GM23338 (cell line): Measurements from ENCODE around the gene PTPRN2. TPM values are rescaled to one million over a fixed set of nuclear protein-coding genes. Genes with fewer than 3 reads are reported as not detected.

ENCODE experiments used
- ATAC-seq: fragments of 200-7000 bp; cut with Tn5 transposase; 3 replicates; pipeline ENCODE4 v1.9.1; 2020
- DNase-seq: peaks from one replicate; pipeline ENCODE4 v3.0.0-alpha.2; 2015; ENCODE audit warnings: low spot score
- H2AFZ ChIP-seq: fragments of 200-600 bp; sonication (generic); 2 replicates; pipeline ENCODE4 v1.8.0; 2016; ENCODE audit warnings: antibody characterized with exemption, mild to moderate bottlenecking, moderate library complexity
- H3F3A ChIP-seq: fragments of 200-600 bp; sonication (generic); replicated peaks from 2 replicates; pipeline ENCODE4 v1.8.0; 2017; ENCODE audit warnings: antibody characterized with exemption, mixed run types, low read depth
- H3K27ac ChIP-seq: fragments of 200-600 bp; sonication (generic); 2 replicates; pipeline ENCODE4 v1.6.1; 2016; ENCODE audit warnings: low read depth
- H3K27me3 ChIP-seq: fragments of 200-600 bp; sonication (generic); 2 replicates; pipeline ENCODE4 v1.8.0; 2016; ENCODE audit warnings: mild to moderate bottlenecking, mixed run types, moderate library complexity; ENCODE audit not compliant: insufficient read depth
- H3K36me3 ChIP-seq: fragments of 200-600 bp; sonication (generic); 2 replicates; pipeline ENCODE4 v1.8.0; 2016; ENCODE audit warnings: mild to moderate bottlenecking; ENCODE audit not compliant: insufficient read depth
- H3K4me1 ChIP-seq: fragments of 200-600 bp; sonication (generic); 2 replicates; pipeline ENCODE4 v1.8.0; 2016; ENCODE audit warnings: mild to moderate bottlenecking, moderate library complexity; ENCODE audit not compliant: insufficient read depth
- H3K4me2 ChIP-seq: fragments of 200-600 bp; sonication (generic); 2 replicates; pipeline ENCODE4 v1.7.1; 2017; ENCODE audit warnings: mixed run types
- H3K4me3 ChIP-seq: fragments of 200-600 bp; sonication (generic); 2 replicates; pipeline ENCODE4 v1.6.1; 2016; ENCODE audit warnings: mixed run types
- H3K79me2 ChIP-seq: fragments of 200-600 bp; sonication (generic); replicated peaks from 2 replicates; pipeline ENCODE4 v1.8.0; 2017; ENCODE audit warnings: mild to moderate bottlenecking; ENCODE audit not compliant: insufficient read depth
- H3K9me2 ChIP-seq: fragments of 200-600 bp; sonication (generic); 2 replicates; pipeline ENCODE4 v1.8.0; 2017; ENCODE audit not compliant: insufficient read depth
- H4K20me1 ChIP-seq: fragments of 200-600 bp; sonication (generic); replicated peaks from 2 replicates; pipeline ENCODE4 v1.8.0; 2017; ENCODE audit warnings: mild to moderate bottlenecking; ENCODE audit not compliant: insufficient read depth
- H3K27ac Mint-ChIP-seq: 2 replicates; pipeline ENCODE4 v1.8.0; 2020; ENCODE audit warnings: inconsistent platforms, mild to moderate bottlenecking, moderate library complexity, mixed read lengths
- H3K27me3 Mint-ChIP-seq: 3 replicates; pipeline ENCODE4 v1.8.0; 2022; ENCODE audit warnings: low read depth, mild to moderate bottlenecking, moderate library complexity, mixed read lengths, inconsistent platforms; ENCODE audit not compliant: insufficient read depth, poor library complexity
- H3K36me3 Mint-ChIP-seq: 3 replicates; pipeline ENCODE4 v1.8.0; 2021; ENCODE audit warnings: low read depth, mild to moderate bottlenecking, inconsistent platforms, moderate library complexity, mixed read lengths
- H3K4me1 Mint-ChIP-seq: 3 replicates; pipeline ENCODE4 v1.8.0; 2020; ENCODE audit warnings: mild to moderate bottlenecking, inconsistent platforms, mixed read lengths
- H3K4me3 Mint-ChIP-seq: 3 replicates; pipeline ENCODE4 v1.8.0; 2021; ENCODE audit warnings: moderate library complexity, mild to moderate bottlenecking, inconsistent platforms, mixed read lengths
- H3K9me3 Mint-ChIP-seq: 3 replicates; pipeline ENCODE4 v1.8.0; 2020; ENCODE audit warnings: moderate library complexity, mild to moderate bottlenecking, inconsistent platforms, mixed read lengths
- CREB1 ChIP-seq: fragments of 250-450 bp; sonication (Bioruptor Pico); IDR thresholded peaks from 2 replicates; pipeline ENCODE4 v1.5.0; 2020; ENCODE audit warnings: low read depth, mild to moderate bottlenecking, moderate library complexity
- EZH2 ChIP-seq: fragments of 200-600 bp; sonication (generic); IDR thresholded peaks from one replicate; pipeline ENCODE4 v1.8.0; 2017; ENCODE audit warnings: antibody characterized with exemption, mild to moderate bottlenecking, low read depth; ENCODE audit not compliant: unreplicated experiment
- EZH2phosphoT487 ChIP-seq: fragments of 200-600 bp; sonication (generic); IDR thresholded peaks from one replicate; pipeline ENCODE4 v1.8.1; 2018; ENCODE audit warnings: antibody characterized with exemption; ENCODE audit not compliant: unreplicated experiment
- JUNB ChIP-seq: IDR thresholded peaks from one replicate; pipeline ENCODE4 v1.6.1; 2016; ENCODE audit warnings: antibody characterized with exemption; ENCODE audit not compliant: unreplicated experiment
- NANOG ChIP-seq: IDR thresholded peaks from 2 replicates; pipeline ENCODE4 v1.6.1; 2016; ENCODE audit warnings: antibody characterized with exemption, borderline replicate concordance
- POLR2AphosphoS5 ChIP-seq: IDR thresholded peaks from 2 replicates; pipeline ENCODE4 v1.6.1; 2016; ENCODE audit warnings: antibody characterized with exemption, low read depth
- STAT1 ChIP-seq: IDR thresholded peaks from one replicate; pipeline ENCODE4 v1.6.1; 2016; ENCODE audit warnings: antibody characterized with exemption; ENCODE audit not compliant: unreplicated experiment
- ZNF114 ChIP-seq: fragments of 250-450 bp; sonication (Bioruptor Pico); IDR thresholded peaks from 2 replicates; pipeline ENCODE4 v1.5.0; 2020; ENCODE audit warnings: mild to moderate bottlenecking, moderate library complexity
- ZNF331 ChIP-seq: fragments of 250-450 bp; sonication (Bioruptor Pico); IDR thresholded peaks from 2 replicates; pipeline ENCODE4 v1.5.0; 2020; ENCODE audit warnings: low read depth, mild to moderate bottlenecking, moderate library complexity
- polyA plus RNA-seq: library from polyadenylated mRNA; unstranded; fragments of >200 nt; fragmentation: Nextera tagmentation; extraction: Ambion mirVana; gene quantifications from 2 replicates; pipeline ENCODE4 v1.2.1, GENCODE V29; 2016
- total RNA-seq: library from RNA; depleted of rRNA; stranded (reverse); fragments of >200 nt; shearing (Covaris generic); gene quantifications from 2 replicates; pipeline ENCODE4 v1.2.3, GENCODE V29; 2014
- TF ChIP-seq, protein P1 (sequence below): fragments of 250-450 bp; sonication (Bioruptor Pico); IDR thresholded peaks from 2 replicates; pipeline ENCODE4 v1.5.0; 2020; ENCODE audit warnings: mild to moderate bottlenecking, moderate library complexity
- TF ChIP-seq, protein P2 (sequence below): IDR thresholded peaks from 2 replicates; pipeline ENCODE4 v1.6.1; 2016; ENCODE audit warnings: antibody characterized with exemption
- TF ChIP-seq, protein P3 (sequence below): IDR thresholded peaks from one replicate; pipeline ENCODE4 v1.6.1; 2018; ENCODE audit warnings: antibody characterized with exemption; ENCODE audit not compliant: unreplicated experiment
- TF ChIP-seq, protein P4 (sequence below), 2 experiments: fragments of 200-600 bp in 1 of 2; sonication (generic) in 1 of 2; conservative IDR thresholded peaks; 2 replicates each; pipeline versions ENCODE4 v1.5.1 to v1.6.1; 2016 to 2017; ENCODE audit warnings: antibody characterized with exemption in 2 of 2, low read depth in 2 of 2, mild to moderate bottlenecking in 2 of 2, moderate library complexity in 1 of 2

The PTPRN2 gene
- total and polyA plus RNA-seq, 2 experiments from 2014 or later, result 0.87 to 4.0 TPM

DNA sequence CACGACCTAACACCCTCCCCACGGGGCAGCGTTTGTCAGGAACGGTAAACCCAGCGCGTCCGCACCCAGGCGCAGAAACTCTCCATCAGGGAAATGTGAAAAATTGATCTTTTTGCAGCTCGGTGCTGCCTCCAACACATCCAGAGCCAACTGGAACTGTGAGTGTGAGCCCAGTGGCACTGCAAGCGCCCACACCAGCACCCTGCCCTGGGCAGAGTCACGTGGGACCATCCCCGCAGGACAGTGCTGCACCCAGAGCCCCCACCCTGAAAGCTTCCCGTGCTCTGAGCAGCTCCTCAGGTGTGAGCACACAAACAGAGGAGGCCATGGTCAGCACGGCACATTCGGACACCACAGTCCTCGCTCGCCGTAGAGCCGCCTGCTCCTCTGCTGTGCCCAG, 919.9 kb downstream of the PTPRN2 start:
- Histone ChIP-seq H3K9me2 (no peaks in the 10 kb centered on the region), H4K20me1 (no peaks in the 10 kb centered on the region), H3K79me2 (no peaks in the 10 kb centered on the region), H3K4me3 (no peak overlapping the region), H3K36me3 (no peaks in the 10 kb centered on the region), H3K4me1 (no peaks in the 10 kb centered on the region), H3F3A (no peaks in the 10 kb centered on the region), H3K27me3 (no peaks in the 10 kb centered on the region), H3K4me2 (no peak overlapping the region), H3K27ac (no peak overlapping the region), H2AFZ (no peak overlapping the region)
- Mint-ChIP-seq H3K36me3 (peaks cover 50% of the 10 kb centered on the region), H3K4me1 (no peaks in the 10 kb centered on the region), H3K27me3 (peaks cover 17% of the 10 kb centered on the region), H3K9me3 (peaks cover 98% of the 10 kb centered on the region), H3K27ac (no peak overlapping the region), H3K4me3 (no peak overlapping the region)
- no peak for DNase-seq
- ATAC-seq, result no peak
- no peak for TF ChIP-seq STAT1
- no peak for TF ChIP-seq CREB1 (CRISPR knock-in tag)
- TF ChIP-seq, protein P1, sequence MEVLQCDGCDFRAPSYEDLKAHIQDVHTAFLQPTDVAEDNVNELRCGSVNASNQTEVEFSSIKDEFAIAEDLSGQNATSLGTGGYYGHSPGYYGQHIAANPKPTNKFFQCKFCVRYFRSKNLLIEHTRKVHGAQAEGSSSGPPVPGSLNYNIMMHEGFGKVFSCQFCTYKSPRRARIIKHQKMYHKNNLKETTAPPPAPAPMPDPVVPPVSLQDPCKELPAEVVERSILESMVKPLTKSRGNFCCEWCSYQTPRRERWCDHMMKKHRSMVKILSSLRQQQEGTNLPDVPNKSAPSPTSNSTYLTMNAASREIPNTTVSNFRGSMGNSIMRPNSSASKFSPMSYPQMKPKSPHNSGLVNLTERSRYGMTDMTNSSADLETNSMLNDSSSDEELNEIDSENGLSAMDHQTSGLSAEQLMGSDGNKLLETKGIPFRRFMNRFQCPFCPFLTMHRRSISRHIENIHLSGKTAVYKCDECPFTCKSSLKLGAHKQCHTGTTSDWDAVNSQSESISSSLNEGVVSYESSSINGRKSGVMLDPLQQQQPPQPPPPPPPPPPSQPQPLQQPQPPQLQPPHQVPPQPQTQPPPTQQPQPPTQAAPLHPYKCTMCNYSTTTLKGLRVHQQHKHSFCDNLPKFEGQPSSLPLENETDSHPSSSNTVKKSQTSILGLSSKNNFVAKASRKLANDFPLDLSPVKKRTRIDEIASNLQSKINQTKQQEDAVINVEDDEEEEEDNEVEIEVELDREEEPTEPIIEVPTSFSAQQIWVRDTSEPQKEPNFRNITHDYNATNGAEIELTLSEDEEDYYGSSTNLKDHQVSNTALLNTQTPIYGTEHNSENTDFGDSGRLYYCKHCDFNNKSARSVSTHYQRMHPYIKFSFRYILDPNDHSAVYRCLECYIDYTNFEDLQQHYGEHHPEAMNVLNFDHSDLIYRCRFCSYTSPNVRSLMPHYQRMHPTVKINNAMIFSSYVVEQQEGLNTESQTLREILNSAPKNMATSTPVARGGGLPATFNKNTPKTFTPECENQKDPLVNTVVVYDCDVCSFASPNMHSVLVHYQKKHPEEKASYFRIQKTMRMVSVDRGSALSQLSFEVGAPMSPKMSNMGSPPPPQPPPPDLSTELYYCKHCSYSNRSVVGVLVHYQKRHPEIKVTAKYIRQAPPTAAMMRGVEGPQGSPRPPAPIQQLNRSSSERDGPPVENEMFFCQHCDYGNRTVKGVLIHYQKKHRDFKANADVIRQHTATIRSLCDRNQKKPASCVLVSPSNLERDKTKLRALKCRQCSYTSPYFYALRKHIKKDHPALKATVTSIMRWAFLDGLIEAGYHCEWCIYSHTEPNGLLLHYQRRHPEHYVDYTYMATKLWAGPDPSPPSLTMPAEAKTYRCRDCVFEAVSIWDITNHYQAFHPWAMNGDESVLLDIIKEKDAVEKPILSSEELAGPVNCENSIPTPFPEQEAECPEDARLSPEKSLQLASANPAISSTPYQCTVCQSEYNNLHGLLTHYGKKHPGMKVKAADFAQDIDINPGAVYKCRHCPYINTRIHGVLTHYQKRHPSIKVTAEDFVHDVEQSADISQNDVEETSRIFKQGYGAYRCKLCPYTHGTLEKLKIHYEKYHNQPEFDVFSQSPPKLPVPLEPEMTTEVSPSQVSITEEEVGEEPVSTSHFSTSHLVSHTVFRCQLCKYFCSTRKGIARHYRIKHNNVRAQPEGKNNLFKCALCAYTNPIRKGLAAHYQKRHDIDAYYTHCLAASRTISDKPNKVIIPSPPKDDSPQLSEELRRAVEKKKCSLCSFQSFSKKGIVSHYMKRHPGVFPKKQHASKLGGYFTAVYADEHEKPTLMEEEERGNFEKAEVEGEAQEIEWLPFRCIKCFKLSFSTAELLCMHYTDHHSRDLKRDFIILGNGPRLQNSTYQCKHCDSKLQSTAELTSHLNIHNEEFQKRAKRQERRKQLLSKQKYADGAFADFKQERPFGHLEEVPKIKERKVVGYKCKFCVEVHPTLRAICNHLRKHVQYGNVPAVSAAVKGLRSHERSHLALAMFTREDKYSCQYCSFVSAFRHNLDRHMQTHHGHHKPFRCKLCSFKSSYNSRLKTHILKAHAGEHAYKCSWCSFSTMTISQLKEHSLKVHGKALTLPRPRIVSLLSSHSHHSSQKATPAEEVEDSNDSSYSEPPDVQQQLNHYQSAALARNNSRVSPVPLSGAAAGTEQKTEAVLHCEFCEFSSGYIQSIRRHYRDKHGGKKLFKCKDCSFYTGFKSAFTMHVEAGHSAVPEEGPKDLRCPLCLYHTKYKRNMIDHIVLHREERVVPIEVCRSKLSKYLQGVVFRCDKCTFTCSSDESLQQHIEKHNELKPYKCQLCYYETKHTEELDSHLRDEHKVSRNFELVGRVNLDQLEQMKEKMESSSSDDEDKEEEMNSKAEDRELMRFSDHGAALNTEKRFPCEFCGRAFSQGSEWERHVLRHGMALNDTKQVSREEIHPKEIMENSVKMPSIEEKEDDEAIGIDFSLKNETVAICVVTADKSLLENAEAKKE (CRISPR knock-in tag), result no peak
- no peak for TF ChIP-seq POLR2AphosphoS5
- TF ChIP-seq ZNF331 (CRISPR knock-in tag), result no peak
- no peak for TF ChIP-seq EZH2phosphoT487
- no peak for TF ChIP-seq ZNF114
- TF ChIP-seq, protein P2, sequence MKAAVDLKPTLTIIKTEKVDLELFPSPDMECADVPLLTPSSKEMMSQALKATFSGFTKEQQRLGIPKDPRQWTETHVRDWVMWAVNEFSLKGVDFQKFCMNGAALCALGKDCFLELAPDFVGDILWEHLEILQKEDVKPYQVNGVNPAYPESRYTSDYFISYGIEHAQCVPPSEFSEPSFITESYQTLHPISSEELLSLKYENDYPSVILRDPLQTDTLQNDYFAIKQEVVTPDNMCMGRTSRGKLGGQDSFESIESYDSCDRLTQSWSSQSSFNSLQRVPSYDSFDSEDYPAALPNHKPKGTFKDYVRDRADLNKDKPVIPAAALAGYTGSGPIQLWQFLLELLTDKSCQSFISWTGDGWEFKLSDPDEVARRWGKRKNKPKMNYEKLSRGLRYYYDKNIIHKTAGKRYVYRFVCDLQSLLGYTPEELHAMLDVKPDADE, result no peak
- no peak for TF ChIP-seq EZH2
- TF ChIP-seq NANOG, result no peak
- TF ChIP-seq, protein P3, sequence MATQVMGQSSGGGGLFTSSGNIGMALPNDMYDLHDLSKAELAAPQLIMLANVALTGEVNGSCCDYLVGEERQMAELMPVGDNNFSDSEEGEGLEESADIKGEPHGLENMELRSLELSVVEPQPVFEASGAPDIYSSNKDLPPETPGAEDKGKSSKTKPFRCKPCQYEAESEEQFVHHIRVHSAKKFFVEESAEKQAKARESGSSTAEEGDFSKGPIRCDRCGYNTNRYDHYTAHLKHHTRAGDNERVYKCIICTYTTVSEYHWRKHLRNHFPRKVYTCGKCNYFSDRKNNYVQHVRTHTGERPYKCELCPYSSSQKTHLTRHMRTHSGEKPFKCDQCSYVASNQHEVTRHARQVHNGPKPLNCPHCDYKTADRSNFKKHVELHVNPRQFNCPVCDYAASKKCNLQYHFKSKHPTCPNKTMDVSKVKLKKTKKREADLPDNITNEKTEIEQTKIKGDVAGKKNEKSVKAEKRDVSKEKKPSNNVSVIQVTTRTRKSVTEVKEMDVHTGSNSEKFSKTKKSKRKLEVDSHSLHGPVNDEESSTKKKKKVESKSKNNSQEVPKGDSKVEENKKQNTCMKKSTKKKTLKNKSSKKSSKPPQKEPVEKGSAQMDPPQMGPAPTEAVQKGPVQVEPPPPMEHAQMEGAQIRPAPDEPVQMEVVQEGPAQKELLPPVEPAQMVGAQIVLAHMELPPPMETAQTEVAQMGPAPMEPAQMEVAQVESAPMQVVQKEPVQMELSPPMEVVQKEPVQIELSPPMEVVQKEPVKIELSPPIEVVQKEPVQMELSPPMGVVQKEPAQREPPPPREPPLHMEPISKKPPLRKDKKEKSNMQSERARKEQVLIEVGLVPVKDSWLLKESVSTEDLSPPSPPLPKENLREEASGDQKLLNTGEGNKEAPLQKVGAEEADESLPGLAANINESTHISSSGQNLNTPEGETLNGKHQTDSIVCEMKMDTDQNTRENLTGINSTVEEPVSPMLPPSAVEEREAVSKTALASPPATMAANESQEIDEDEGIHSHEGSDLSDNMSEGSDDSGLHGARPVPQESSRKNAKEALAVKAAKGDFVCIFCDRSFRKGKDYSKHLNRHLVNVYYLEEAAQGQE, result no peak
- TF ChIP-seq, protein P4, sequence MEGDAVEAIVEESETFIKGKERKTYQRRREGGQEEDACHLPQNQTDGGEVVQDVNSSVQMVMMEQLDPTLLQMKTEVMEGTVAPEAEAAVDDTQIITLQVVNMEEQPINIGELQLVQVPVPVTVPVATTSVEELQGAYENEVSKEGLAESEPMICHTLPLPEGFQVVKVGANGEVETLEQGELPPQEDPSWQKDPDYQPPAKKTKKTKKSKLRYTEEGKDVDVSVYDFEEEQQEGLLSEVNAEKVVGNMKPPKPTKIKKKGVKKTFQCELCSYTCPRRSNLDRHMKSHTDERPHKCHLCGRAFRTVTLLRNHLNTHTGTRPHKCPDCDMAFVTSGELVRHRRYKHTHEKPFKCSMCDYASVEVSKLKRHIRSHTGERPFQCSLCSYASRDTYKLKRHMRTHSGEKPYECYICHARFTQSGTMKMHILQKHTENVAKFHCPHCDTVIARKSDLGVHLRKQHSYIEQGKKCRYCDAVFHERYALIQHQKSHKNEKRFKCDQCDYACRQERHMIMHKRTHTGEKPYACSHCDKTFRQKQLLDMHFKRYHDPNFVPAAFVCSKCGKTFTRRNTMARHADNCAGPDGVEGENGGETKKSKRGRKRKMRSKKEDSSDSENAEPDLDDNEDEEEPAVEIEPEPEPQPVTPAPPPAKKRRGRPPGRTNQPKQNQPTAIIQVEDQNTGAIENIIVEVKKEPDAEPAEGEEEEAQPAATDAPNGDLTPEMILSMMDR (conservative IDR thresholded peaks at IDR 0.05; ENCODE audit: low read depth in 2 of 2), result no peak
- TF ChIP-seq JUNB, result no peak
